ENCODE data around the gene KRTAP13-1. TPM values are rescaled to one million over a fixed set of nuclear protein-coding genes. Genes with fewer than 3 reads are reported as not detected.

The KRTAP13-1 gene
- total RNA-seq, result not detected

GRCh38 chr21:30395731-30396130 is at the start of gene KRTAP13-1:
Gene KRTAP13-1, plus strand, starts transcription at chr21:30396031. Its CDS starts 56 bp downstream, at chr21:30396087.
- Mint-ChIP-seq H3K4me1 (ENCODE audit: low read depth) (no peaks in the 10 kb centered on the region), H3K27me3 (ENCODE audit: low read depth) (no peaks in the 10 kb centered on the region), H3K36me3 (ENCODE audit: insufficient read depth in 2 of 2) (no peaks in the 10 kb centered on the region), H3K9me3 (no peaks in the 10 kb centered on the region), H3K27ac (no peak within 1 kb of the TSS), H3K4me3 (no peak within 1 kb of the TSS)
- no peak for ATAC-seq (replicated peaks in 1 of 2)
- no peak for DNase-seq

GRCh38 chr21:30348506-30348905 is 47.3 kb upstream of the KRTAP13-1 start, which contains the start of gene KRTAP23-1:
Gene KRTAP23-1, minus strand, starts transcription at chr21:30348606. Its CDS starts 0 bp downstream, at chr21:30348606.
- H3K4me3 Mint-ChIP-seq, result no peak within 1 kb of the TSS
- H3K4me1 Mint-ChIP-seq (ENCODE audit: low read depth), result no peaks in the 10 kb centered on the region
- no peak for DNase-seq
- no peak for ATAC-seq (replicated peaks in 1 of 2)
- no peaks in the 10 kb centered on the region for H3K9me3 Mint-ChIP-seq
- H3K27me3 Mint-ChIP-seq (ENCODE audit: low read depth), result no peaks in the 10 kb centered on the region
- H3K36me3 Mint-ChIP-seq (ENCODE audit: insufficient read depth in 2 of 2), result no peaks in the 10 kb centered on the region
- no peak within 1 kb of the TSS for H3K27ac Mint-ChIP-seq

- no peak overlapping the region for H3K4me3 Mint-ChIP-seq
- ATAC-seq (replicated peaks in 1 of 2) (no peak), DNase-seq (no peak)
- H3K4me1 Mint-ChIP-seq (ENCODE audit: low read depth), result no peaks in the 10 kb centered on the region
- no peaks in the 10 kb centered on the region for H3K9me3 Mint-ChIP-seq
- H3K27ac Mint-ChIP-seq, result no peak overlapping the region
- H3K27me3 Mint-ChIP-seq (ENCODE audit: low read depth), result no peaks in the 10 kb centered on the region
- no peaks in the 10 kb centered on the region for H3K36me3 Mint-ChIP-seq (ENCODE audit: insufficient read depth in 2 of 2)
Measured at GRCh38 chr21:30349572-30349971, 46.3 kb upstream of the KRTAP13-1 start.

- Mint-ChIP-seq H3K27ac (no peak overlapping the region), H3K9me3 (no peaks in the 10 kb centered on the region), H3K4me1 (ENCODE audit: low read depth) (no peaks in the 10 kb centered on the region), H3K4me3 (no peak overlapping the region), H3K27me3 (ENCODE audit: low read depth) (peaks cover 5% of the 10 kb centered on the region), H3K36me3 (ENCODE audit: insufficient read depth in 2 of 2) (no peaks in the 10 kb centered on the region)
- no peak for DNase-seq
- ATAC-seq (replicated peaks in 1 of 2), result no peak
Measured at GRCh38 chr21:30351534-30351933, 44.3 kb upstream of the KRTAP13-1 start.

GRCh38 chr21:30354308-30355005 is 41.4 kb upstream of the KRTAP13-1 start:
- Mint-ChIP-seq H3K4me1 (ENCODE audit: low read depth) (no peaks in the 10 kb centered on the region), H3K27me3 (ENCODE audit: low read depth) (peaks cover 5% of the 10 kb centered on the region), H3K4me3 (no peak overlapping the region)

GRCh38 chr21:30355906-30356305 is 39.9 kb upstream of the KRTAP13-1 start:
- Mint-ChIP-seq H3K9me3 (no peaks in the 10 kb centered on the region), H3K4me1 (ENCODE audit: low read depth) (no peaks in the 10 kb centered on the region), H3K27me3 (ENCODE audit: low read depth) (peaks cover 10% of the 10 kb centered on the region), H3K4me3 (no peak overlapping the region), H3K27ac (no peak overlapping the region), H3K36me3 (ENCODE audit: insufficient read depth in 2 of 2) (no peaks in the 10 kb centered on the region)
- DNase-seq, result no peak
- ATAC-seq (replicated peaks in 1 of 2), result no peak

More at GRCh38 chr21:30354308-30355005, 41.4 kb upstream of the KRTAP13-1 start:
- DNase-seq (no peak), ATAC-seq (replicated peaks in 1 of 2) (no peak)
- H3K9me3 Mint-ChIP-seq, result no peaks in the 10 kb centered on the region
- no peaks in the 10 kb centered on the region for H3K36me3 Mint-ChIP-seq (ENCODE audit: insufficient read depth in 2 of 2)
- H3K27ac Mint-ChIP-seq, result no peak overlapping the region

- Mint-ChIP-seq H3K27me3 (ENCODE audit: low read depth) (no peaks in the 10 kb centered on the region), H3K27ac (no peak within 1 kb of the TSS), H3K36me3 (ENCODE audit: insufficient read depth in 2 of 2) (peaks cover 0 to 2% of the 10 kb centered on the region in 2 donors), H3K4me3 (no peak within 1 kb of the TSS), H3K4me1 (ENCODE audit: low read depth) (no peaks in the 10 kb centered on the region), H3K9me3 (peaks cover 0 to 2% of the 10 kb centered on the region in 2 donors)
- no peak for DNase-seq
- ATAC-seq (replicated peaks in 1 of 2), result no peak
Measured at GRCh38 chr21:30372139-30372770, 23.6 kb upstream of the KRTAP13-1 start, which contains the start of gene KRTAP13-2. Gene KRTAP13-2, minus strand, starts transcription at chr21:30372271. Its CDS starts 58 bp downstream, at chr21:30372213.

- H3K36me3 Mint-ChIP-seq (ENCODE audit: insufficient read depth in 2 of 2), result no peaks in the 10 kb centered on the region
- DNase-seq, result no peak
- no peaks in the 10 kb centered on the region for H3K9me3 Mint-ChIP-seq
- H3K4me1 Mint-ChIP-seq (ENCODE audit: low read depth), result no peaks in the 10 kb centered on the region
- ATAC-seq (replicated peaks in 1 of 2), result no peak
- H3K4me3 Mint-ChIP-seq, result no peak overlapping the region
- no peaks in the 10 kb centered on the region for H3K27me3 Mint-ChIP-seq (ENCODE audit: low read depth)
- no peak overlapping the region for H3K27ac Mint-ChIP-seq
Measured at GRCh38 chr21:30382201-30382600, 13.6 kb upstream of the KRTAP13-1 start.

GRCh38 chr21:30391492-30392025 is 4.3 kb upstream of the KRTAP13-1 start:
- H3K27ac Mint-ChIP-seq, result no peak overlapping the region
- DNase-seq, result no peak
- H3K9me3 Mint-ChIP-seq, result peaks cover 5 to 6% of the 10 kb centered on the region in 2 donors
- H3K4me3 Mint-ChIP-seq, result no peak overlapping the region
- peaks cover 0 to 1% of the 10 kb centered on the region in 2 donors for H3K36me3 Mint-ChIP-seq (ENCODE audit: insufficient read depth in 2 of 2)
- no peaks in the 10 kb centered on the region for H3K27me3 Mint-ChIP-seq (ENCODE audit: low read depth)
- ATAC-seq (replicated peaks in 1 of 2), result no peak
- H3K4me1 Mint-ChIP-seq (ENCODE audit: low read depth), result no peaks in the 10 kb centered on the region

- DNase-seq (peak in 1 of 2 donors; percentile 3), ATAC-seq (replicated peaks in 1 of 2) (peak in 1 of 2 donors; percentile 37)
- no peaks in the 10 kb centered on the region for H3K36me3 Mint-ChIP-seq (ENCODE audit: insufficient read depth in 2 of 2)
- H3K27ac Mint-ChIP-seq, result no peak overlapping the region
- no peaks in the 10 kb centered on the region for H3K27me3 Mint-ChIP-seq (ENCODE audit: low read depth)
- peaks cover 4% of the 10 kb centered on the region for H3K4me1 Mint-ChIP-seq (ENCODE audit: low read depth)
- H3K4me3 Mint-ChIP-seq, result no peak overlapping the region
- peaks cover 0 to 2% of the 10 kb centered on the region in 2 donors for H3K9me3 Mint-ChIP-seq
Measured at GRCh38 chr21:30408782-30409494, 13.1 kb downstream of the KRTAP13-1 start.

GRCh38 chr21:30415993-30416392 is 20.2 kb downstream of the KRTAP13-1 start:
- H3K27me3 Mint-ChIP-seq (ENCODE audit: low read depth), result no peaks in the 10 kb centered on the region
- H3K9me3 Mint-ChIP-seq, result peaks cover 0 to 3% of the 10 kb centered on the region in 2 donors
- no peaks in the 10 kb centered on the region for H3K36me3 Mint-ChIP-seq (ENCODE audit: insufficient read depth in 2 of 2)
- no peaks in the 10 kb centered on the region for H3K4me1 Mint-ChIP-seq (ENCODE audit: low read depth)
- no peak overlapping the region for H3K27ac Mint-ChIP-seq
- DNase-seq (no peak), ATAC-seq (replicated peaks in 1 of 2) (no peak)
- H3K4me3 Mint-ChIP-seq, result no peak overlapping the region

- Mint-ChIP-seq H3K9me3 (no peaks in the 10 kb centered on the region), H3K4me1 (ENCODE audit: low read depth) (no peaks in the 10 kb centered on the region), H3K27ac (no peak within 1 kb of the TSS), H3K4me3 (no peak within 1 kb of the TSS), H3K36me3 (ENCODE audit: insufficient read depth in 2 of 2) (no peaks in the 10 kb centered on the region), H3K27me3 (ENCODE audit: low read depth) (no peaks in the 10 kb centered on the region)
- DNase-seq (no peak), ATAC-seq (replicated peaks in 1 of 2) (no peak)
Measured at GRCh38 chr21:30425826-30426225, 30.0 kb downstream of the KRTAP13-1 start, which contains the start of gene KRTAP13-3. Gene KRTAP13-3, minus strand, starts transcription at chr21:30425926. Its CDS starts 14 bp downstream, at chr21:30425912.

GRCh38 chr21:30426731-30427130 is 30.9 kb downstream of the KRTAP13-1 start:
- Mint-ChIP-seq H3K27ac (no peak overlapping the region), H3K9me3 (no peaks in the 10 kb centered on the region), H3K4me3 (no peak overlapping the region), H3K36me3 (ENCODE audit: insufficient read depth in 2 of 2) (no peaks in the 10 kb centered on the region), H3K4me1 (ENCODE audit: low read depth) (no peaks in the 10 kb centered on the region), H3K27me3 (ENCODE audit: low read depth) (no peaks in the 10 kb centered on the region)
- no peak for ATAC-seq (replicated peaks in 1 of 2)
- no peak for DNase-seq
